SK-N-SH treated with all-trans-retinoic acid at 6 μM for 48 hours (cell line): ENCODE results near the gene OR2B2.

ENCODE experiments used
- BACH2 ChIP-seq: fragments of 250-450 bp; sonication (Bioruptor Pico); IDR thresholded peaks from 2 replicates; pipeline ENCODE4 v1.9.0; 2021; ENCODE audit warnings: mild to moderate bottlenecking, borderline replicate concordance
- CSDC2 ChIP-seq: fragments of 250-450 bp; sonication (Bioruptor Pico); IDR thresholded peaks from 2 replicates; pipeline ENCODE4 v1.5.0; 2020; ENCODE audit warnings: mild to moderate bottlenecking, moderate library complexity
- GLIS3 ChIP-seq: fragments of 250-450 bp; sonication (Bioruptor Pico); IDR thresholded peaks from 2 replicates; pipeline ENCODE4 v1.5.0; 2020; ENCODE audit warnings: mild to moderate bottlenecking, moderate library complexity
- SNAI2 ChIP-seq: fragments of 250-450 bp; sonication (Bioruptor Pico); IDR thresholded peaks from 2 replicates; pipeline ENCODE4 v1.5.0; 2020; ENCODE audit warnings: mild to moderate bottlenecking, moderate library complexity
- TCF4 ChIP-seq: fragments of 250-450 bp; sonication (Bioruptor Pico); IDR thresholded peaks from 2 replicates; pipeline ENCODE4 v1.8.0; 2021; ENCODE audit warnings: mild to moderate bottlenecking, moderate library complexity, borderline replicate concordance
- ZFP30 ChIP-seq: fragments of 450-650 bp; formaldehyde crosslinking; IDR thresholded peaks from 2 replicates; pipeline ENCODE4 v1.5.0; 2022; ENCODE audit warnings: mild to moderate bottlenecking, moderate library complexity
- ZNF70 ChIP-seq: fragments of 450-650 bp; formaldehyde crosslinking; IDR thresholded peaks from 2 replicates; pipeline ENCODE4 v1.5.0; 2020; ENCODE audit warnings: mild to moderate bottlenecking, moderate library complexity
- ZNF8 ChIP-seq: fragments of 450-650 bp; formaldehyde crosslinking; IDR thresholded peaks from 2 replicates; pipeline ENCODE4 v1.5.0; 2020; ENCODE audit warnings: mild to moderate bottlenecking, moderate library complexity
- TF ChIP-seq, protein P1 (sequence below): fragments of 250-450 bp; sonication (Bioruptor Pico); IDR thresholded peaks from 2 replicates; pipeline ENCODE4 v1.8.0; 2020; ENCODE audit warnings: mild to moderate bottlenecking, moderate library complexity, borderline replicate concordance

DNA sequence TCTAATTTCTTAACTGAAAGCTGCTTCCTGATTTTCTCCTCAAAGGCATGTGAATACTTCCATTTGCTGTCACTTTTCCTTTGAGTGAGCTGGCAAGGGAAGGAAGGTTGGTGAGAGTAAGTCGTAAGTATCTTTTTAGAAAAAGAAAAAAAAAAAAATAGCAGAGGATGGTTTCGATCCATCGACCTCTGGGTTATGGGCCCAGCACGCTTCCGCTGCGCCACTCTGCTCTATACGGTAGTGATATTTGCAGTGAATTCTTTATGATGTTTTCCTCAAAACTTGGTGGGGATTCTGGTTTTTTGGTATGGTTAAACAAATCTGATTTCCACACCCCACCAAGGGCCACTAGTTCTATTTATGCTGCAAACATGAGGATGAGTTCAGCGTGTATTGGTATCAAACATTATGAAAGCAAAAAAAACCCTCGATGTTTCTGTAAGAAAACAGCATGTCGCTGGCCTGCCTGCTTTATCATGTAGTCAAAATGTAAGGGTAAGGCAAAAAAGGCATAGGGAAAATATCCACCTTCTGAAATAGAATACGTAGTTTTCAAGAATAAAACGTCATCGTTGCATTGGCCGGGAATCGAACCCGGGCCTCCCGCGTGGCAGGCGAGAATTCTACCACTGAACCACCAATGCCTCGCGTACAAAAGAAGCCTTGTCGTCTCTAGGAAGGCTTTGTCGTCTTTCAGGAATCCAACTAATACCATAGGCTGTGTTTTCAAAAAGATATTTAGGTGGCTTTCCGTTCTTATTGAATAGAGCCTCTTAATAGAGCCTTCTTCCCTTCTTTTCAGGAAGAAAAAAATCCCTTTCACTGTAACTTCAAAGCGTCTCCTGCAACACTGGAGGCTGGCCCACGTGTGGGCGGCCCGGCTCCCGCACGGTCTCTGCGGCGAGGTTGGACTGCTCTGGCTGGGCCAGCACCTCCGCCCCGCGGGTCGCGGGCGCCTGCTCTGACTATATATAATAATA, 9.6 kb downstream of the OR2B2 start:
- no peak for TF ChIP-seq ZNF70
- no peak for TF ChIP-seq TCF4
- TF ChIP-seq CSDC2 (CRISPR knock-in tag) = no peak
- TF ChIP-seq BACH2 = no peak
- no peak for TF ChIP-seq SNAI2
- TF ChIP-seq ZNF8 (CRISPR knock-in tag) = peak; percentile 45; the same call in 1 of the 2 replicates
- TF ChIP-seq, protein P1, sequence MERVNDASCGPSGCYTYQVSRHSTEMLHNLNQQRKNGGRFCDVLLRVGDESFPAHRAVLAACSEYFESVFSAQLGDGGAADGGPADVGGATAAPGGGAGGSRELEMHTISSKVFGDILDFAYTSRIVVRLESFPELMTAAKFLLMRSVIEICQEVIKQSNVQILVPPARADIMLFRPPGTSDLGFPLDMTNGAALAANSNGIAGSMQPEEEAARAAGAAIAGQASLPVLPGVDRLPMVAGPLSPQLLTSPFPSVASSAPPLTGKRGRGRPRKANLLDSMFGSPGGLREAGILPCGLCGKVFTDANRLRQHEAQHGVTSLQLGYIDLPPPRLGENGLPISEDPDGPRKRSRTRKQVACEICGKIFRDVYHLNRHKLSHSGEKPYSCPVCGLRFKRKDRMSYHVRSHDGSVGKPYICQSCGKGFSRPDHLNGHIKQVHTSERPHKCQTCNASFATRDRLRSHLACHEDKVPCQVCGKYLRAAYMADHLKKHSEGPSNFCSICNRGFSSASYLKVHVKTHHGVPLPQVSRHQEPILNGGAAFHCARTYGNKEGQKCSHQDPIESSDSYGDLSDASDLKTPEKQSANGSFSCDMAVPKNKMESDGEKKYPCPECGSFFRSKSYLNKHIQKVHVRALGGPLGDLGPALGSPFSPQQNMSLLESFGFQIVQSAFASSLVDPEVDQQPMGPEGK (CRISPR knock-in tag) = no peak
- TF ChIP-seq ZFP30 (CRISPR knock-in tag) = no peak
- no peak for TF ChIP-seq GLIS3 (CRISPR knock-in tag)
